SK-N-SH (cell line): ENCODE results near the gene SLC12A7.

Source experiments
- CTCF ChIP-seq: fragments of 200-600 bp; sonication (generic); IDR thresholded peaks from 2 replicates; pipeline ENCODE4 v1.6.1; 2017; ENCODE audit warnings: antibody characterized with exemption, mild to moderate bottlenecking, moderate library complexity
- EP300 ChIP-seq, 2 experiments: IDR thresholded peaks; 2 replicates each; pipeline versions ENCODE4 v1.4.0 to v1.6.1; 2012; ENCODE audit warnings: borderline replicate concordance in 1 of 2, low read depth in 1 of 2, low read length in 1 of 2
- FOXJ3 ChIP-seq: sonication (generic); formaldehyde crosslinking; IDR thresholded peaks from 2 replicates; pipeline ENCODE4 v1.5.1; 2020; ENCODE audit warnings: mild to moderate bottlenecking, missing genetic modification reagents
- MAX ChIP-seq: IDR thresholded peaks from 2 replicates; pipeline ENCODE4 v1.4.0; 2012; ENCODE audit warnings: low read depth
- NFIC ChIP-seq: IDR thresholded peaks from 2 replicates; pipeline ENCODE4 v1.4.0; 2012; ENCODE audit warnings: borderline replicate concordance
- NRF1 ChIP-seq: IDR thresholded peaks from 2 replicates; pipeline ENCODE4 v1.6.1; 2012; ENCODE audit warnings: low read depth, mild to moderate bottlenecking, low read length
- POLR2AphosphoS5 ChIP-seq: IDR thresholded peaks from 2 replicates; pipeline ENCODE4 v1.6.1; 2012; ENCODE audit warnings: low read depth, low read length
- RFX5 ChIP-seq: IDR thresholded peaks from 2 replicates; pipeline ENCODE4 v1.6.1; 2012; ENCODE audit warnings: mild to moderate bottlenecking, improper control_type of control experiment, low read length
- SIN3A ChIP-seq: IDR thresholded peaks from 2 replicates; pipeline ENCODE4 v1.6.1; 2012; ENCODE audit warnings: low read depth, mild to moderate bottlenecking, low read length, moderate library complexity, borderline replicate concordance
- TEAD4 ChIP-seq: IDR thresholded peaks from 2 replicates; pipeline ENCODE4 v1.4.0; 2012; ENCODE audit warnings: mild to moderate bottlenecking, borderline replicate concordance; ENCODE audit not compliant: insufficient read depth
- USF2 ChIP-seq: fragments of 150-350 bp; IDR thresholded peaks from 2 replicates; pipeline ENCODE4 v1.6.1; 2017; ENCODE audit warnings: antibody characterized with exemption, low read length, low read depth, borderline replicate concordance

- no peak for TF ChIP-seq CTCF
- TF ChIP-seq TEAD4: no peak
- TF ChIP-seq USF2: no peak
- TF ChIP-seq POLR2AphosphoS5: no peak
- TF ChIP-seq FOXJ3 (CRISPR knock-in tag): no peak
- no peak for TF ChIP-seq RFX5
- no peak for TF ChIP-seq NFIC
- no peak for TF ChIP-seq EP300 (IDR thresholded peaks at IDR 0.05; ENCODE audit: borderline replicate concordance in 1 of 2, low read depth in 1 of 2, low read length in 1 of 2)
- TF ChIP-seq SIN3A: no peak
- no peak for TF ChIP-seq NRF1
- TF ChIP-seq MAX: no peak
Observed at GRCh38 chr5:1151316-1151715, 39.5 kb upstream of the SLC12A7 start.
